HFF-Myc (cell line): ENCODE measurements around the gene ADARB1.

Source experiments
- DNase-seq: peaks from one replicate; pipeline ENCODE4 v3.0.0-alpha.2; 2011; ENCODE audit warnings: low read depth; ENCODE audit errors: extremely low read depth
- H3K4me3 ChIP-seq: replicated peaks from 2 replicates; pipeline ENCODE4 v1.5.1; 2011; ENCODE audit warnings: low read depth, mild to moderate bottlenecking, control low read depth, low read length
- CTCF ChIP-seq: IDR thresholded peaks from 2 replicates; pipeline ENCODE4 v1.5.1; 2012; ENCODE audit warnings: mild to moderate bottlenecking, low read depth, low read length, control low read depth; ENCODE audit errors: missing control alignments

ADARB1 gene

DNA sequence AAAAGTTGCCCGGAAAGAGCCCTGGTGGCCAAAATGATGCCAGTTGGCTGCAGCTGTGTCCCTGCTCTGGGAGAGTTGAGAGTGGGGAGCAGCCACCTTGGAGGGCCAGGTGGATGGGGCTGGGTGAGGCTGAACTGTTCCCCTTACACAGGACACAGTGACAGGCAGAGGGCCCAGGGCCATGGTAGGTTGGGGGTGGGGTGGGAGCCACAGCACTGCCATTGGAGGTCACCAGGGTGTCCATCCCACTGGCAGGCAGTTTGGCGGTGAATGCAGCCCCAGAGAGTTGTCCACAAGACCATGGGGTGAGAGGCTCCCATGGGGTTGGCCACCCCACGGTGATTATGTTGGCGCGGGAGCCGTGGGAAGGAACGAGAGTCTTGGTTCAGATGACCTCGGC is 125.7 kb downstream of the ADARB1 start:
- H3K4me3 ChIP-seq, result no peak overlapping the region
- DNase-seq, result no peak
- TF ChIP-seq CTCF, result no peak

- no peak for TF ChIP-seq CTCF
- no peak overlapping the region for H3K4me3 ChIP-seq
- DNase-seq, result no peak
These were observed 126.4 kb downstream of the ADARB1 start for GRCh38 chr21:45200581-45201296.

DNA sequence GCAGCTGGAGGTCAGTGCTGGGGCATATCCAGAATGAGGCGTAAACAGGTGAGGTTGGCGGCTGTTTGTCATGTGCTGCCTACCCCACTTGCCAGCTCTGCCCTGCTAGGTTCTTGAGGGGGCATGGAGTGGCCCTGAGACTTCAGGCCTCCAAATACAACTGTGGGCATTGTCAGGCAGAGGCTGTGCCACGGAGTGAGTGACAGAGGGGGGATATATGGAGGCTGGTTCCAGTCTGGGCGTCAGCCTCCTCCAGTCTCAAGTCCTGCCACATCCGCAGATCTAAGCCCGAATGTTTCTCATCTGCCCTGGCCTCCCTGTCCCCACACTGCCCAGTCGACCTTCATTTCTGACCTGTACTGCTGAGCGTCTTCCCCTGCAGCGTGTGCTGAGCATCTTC is 128.0 kb downstream of the ADARB1 start:
- no peak for TF ChIP-seq CTCF
- no peak for DNase-seq
- H3K4me3 ChIP-seq, result no peak overlapping the region

- TF ChIP-seq CTCF, result no peak
- no peak overlapping the region for H3K4me3 ChIP-seq
- DNase-seq, result no peak
These were observed 128.5 kb downstream of the ADARB1 start for GRCh38 chr21:45202889-45203288.

DNA sequence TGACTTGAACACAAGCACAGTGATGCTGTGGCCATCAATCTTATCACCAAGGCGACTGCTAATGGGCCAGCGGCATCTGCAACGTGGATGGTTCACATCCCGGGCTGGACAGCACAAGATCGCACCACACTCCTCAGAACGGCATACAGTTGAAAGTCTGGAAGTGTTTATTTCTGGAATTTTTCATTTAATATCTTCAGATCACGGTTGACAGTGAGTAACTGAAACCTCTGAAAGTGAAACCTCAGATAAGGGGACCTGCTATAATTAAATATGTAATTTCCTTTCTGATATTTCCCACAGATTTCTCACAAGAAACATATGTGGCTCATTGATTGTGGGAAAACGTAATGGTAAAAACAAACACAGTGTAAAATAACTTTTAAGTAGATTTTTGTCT is 129.6 kb downstream of the ADARB1 start:
- no peak overlapping the region for H3K4me3 ChIP-seq
- no peak for DNase-seq
- TF ChIP-seq CTCF, result no peak

DNA sequence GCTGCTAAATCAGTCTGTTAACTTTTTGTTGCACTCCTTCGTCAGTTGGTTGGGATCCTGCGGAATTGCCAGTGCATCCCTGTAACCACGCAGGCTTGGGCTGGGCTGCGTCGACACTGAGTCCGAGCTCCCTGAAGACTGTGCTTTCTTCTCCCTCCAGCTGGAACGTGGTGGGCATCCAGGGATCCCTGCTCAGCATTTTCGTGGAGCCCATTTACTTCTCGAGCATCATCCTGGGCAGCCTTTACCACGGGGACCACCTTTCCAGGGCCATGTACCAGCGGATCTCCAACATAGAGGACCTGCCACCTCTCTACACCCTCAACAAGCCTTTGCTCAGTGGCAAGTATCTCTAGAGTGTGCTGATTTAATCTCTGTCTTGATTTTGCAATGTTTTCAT is 130.0 kb downstream of the ADARB1 start:
- TF ChIP-seq CTCF, result no peak
- no peak overlapping the region for H3K4me3 ChIP-seq
- no peak for DNase-seq
